AG08396 (cell line): ENCODE results near the gene OBSCN.
"Not testable (repeated sequence)": the region's sequence is repeated elsewhere in the genome, so short reads cannot be mapped to it uniquely, and the experiment has no call there.

ENCODE experiments used
- DNase-seq: peaks from one replicate; pipeline ENCODE4 v3.0.0; 2012; ENCODE audit warnings: low spot score, mixed read lengths

The OBSCN gene

DNA sequence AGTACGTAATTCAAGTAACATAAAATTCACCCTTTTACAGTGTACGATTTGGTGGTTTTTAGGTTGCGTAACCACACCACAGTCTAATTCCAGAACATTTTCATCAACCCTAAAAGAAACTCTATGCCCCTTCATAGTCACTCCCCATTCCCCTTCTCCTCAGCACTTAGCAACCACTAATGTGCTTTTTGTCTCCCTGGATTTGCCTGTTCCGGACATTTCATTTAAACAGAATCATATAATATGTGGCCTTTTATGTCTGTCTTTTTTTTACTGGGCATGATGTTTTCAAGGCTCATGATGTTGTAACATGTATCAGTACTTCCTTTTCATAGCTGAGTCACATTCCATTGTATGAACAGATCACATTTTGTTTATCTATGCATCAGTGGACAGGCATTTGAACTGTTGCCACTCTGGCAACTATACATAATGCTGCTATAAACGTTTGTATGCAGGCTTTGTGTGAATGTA, 20.8 kb downstream of the OBSCN start:
- no peak for DNase-seq

DNA sequence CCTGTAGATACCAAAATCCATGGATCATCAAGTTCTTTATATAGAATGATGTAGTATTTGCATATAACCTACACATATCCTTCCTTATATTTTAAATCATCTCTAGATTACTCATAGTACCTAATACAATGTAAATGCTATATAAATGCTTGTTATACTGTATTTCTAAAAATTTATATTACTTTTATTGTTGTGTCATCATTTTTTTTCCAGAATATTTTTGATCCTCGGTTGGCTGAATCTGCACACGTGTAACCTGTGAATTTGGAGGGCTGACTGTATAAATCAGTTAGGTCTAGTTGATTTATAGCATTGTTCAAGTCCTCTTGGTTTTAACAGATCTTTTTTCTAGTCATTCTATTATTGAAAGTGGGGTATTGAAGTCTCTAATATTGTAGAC, 23.3 kb downstream of the OBSCN start:
- no peak for DNase-seq

DNA sequence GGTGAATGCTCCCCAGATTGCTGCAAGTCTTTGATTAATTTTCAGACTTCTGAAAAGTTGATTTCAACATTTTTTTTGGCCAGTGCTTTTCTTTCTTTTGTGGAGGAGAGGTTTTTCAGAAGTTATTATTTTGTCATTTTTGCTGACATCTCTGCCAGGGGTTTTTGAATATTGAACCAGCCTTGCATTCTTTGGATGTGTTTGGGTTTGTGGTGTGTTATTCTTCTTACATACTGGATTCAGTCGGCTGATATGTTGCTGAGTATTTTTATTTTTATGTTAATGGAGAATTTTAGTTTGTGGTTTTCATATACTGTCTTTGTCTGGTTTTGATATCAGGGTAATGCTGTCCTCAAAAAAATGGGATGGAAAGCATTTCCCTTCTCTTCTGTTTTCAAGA, 25.3 kb downstream of the OBSCN start:
- DNase-seq = no peak

DNA sequence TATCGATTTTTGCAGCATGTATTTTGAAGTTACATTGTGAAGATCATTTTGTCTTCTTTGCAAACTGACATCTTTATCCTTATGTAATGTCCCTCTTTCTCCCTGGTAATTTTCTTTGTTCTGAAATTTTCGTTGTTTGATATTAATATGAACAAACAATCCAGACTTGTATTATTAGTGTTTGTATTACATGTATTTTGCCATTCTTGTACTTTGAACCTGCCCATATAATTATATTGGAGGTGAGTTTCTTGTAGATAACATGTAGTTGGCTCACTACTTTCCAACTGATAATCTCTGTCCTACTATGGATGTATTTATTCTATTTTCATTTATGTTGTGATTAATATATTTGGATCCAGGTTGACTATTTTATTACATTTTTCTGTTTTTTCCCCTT, 27.1 kb downstream of the OBSCN start:
- DNase-seq = no peak

DNA sequence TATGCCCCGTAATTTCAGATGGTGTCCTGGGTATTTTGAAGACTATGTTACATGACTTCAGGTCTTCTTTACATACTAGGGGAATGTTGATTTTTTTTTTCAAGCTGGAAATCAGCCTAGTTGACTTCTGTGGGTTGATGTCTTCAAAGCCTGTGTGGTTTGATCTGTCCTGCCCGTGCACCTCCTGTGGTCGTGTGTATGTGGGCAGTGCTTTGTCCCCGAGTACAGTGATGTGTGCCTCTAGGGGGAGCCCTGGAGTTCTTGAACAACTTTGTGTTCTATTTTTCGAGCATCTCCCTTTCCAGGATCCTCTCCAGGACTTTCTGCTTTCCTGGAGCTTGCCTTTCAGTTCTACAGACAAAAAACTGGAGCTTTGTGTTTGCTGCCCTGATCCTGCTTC, 28.9 kb downstream of the OBSCN start:
- DNase-seq = peak; percentile 64

DNA sequence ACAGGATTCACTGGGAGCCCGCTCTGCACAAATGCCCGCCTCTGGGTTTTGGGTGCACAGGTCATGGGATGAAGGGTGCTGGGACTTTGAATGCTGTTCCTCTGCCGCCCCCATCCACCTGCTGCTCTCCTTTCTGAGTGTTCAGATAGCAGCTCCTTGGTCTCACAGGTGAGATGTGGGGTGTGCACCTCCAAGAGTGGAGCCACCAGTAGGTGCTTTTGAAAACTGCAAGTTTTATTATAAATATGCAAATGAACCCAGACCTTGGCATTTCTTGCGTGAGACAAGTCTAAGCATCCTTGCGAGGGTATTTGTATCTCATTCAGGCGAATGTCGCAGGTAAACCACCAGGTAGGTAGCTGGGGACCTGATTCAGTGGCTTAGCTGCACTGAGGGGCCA, 30.2 kb downstream of the OBSCN start:
- no peak for DNase-seq

DNA sequence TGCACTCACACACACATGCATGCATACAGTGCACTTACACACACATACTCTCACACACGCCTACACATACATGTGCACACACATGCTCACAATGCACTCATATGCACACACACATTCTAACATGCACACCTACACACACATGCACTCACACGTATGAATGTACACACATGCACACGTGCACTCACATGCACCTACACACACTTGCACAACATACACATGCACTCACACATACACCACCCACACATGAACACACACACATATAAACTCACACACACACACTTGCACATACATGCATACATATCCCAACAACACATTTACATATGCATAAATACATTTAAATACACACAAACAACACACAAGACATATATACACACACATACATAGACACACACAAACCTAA, 30.6 kb downstream of the OBSCN start:
- DNase-seq = no peak

DNA sequence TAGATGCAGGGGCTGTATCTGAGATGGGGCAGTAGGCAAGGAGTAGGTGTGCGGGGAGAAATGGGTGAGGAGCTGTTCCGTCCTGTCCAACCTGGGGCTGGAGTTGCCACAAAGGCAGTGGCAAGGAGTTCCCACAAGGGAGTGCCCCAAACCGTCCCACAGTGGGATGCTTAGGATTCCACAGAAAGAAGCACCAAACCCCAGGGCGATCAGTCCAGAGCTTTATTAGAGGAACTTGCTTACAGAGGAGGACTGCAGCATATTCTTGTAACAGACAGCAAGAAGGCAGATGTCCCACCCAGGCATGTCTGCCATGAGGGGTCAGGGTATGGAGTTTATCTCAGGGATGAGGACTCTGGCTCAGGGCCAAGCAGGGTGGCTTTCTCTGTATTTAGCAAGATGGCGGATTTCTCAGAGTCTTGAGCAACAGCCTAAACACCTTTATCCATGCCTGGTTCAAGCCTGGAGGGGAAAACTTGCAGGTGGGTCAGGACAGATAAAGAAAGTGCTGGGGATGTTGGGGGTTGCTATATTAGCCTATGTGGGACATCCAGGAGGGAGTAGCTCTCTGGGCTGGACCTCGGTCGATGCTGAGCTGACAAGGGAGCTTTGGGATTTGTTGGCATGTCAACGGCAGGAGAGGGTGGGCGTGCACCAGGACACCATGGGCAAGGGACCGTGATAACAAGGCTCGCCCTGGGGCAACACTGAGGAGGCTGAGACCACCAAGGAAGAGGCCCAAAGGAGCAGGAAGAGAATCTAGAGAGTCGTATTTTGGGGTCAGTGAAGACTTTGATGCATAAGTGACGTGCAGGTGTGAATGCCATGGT, 32.8 kb downstream of the OBSCN start:
- no peak for DNase-seq

DNA sequence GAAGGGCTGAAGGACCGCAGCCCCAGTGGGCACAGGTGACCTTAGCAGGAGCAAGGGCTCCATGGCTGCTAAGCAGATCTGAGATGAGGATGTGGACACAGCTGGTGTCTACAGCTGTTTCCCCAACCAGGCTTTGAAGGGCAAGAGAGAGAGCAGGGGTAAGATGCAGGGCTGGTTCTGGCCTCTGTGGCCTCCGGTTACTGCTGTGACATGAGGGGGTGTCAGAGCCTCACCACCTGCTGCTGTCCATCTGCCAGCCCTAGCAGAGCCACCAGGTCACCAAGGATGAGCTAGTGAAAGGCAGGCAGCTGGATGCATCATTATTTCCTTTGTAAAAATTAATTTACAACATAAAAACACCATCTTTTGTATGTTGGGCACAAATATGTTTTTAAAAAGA, 33.4 kb downstream of the OBSCN start:
- DNase-seq = no peak

DNA sequence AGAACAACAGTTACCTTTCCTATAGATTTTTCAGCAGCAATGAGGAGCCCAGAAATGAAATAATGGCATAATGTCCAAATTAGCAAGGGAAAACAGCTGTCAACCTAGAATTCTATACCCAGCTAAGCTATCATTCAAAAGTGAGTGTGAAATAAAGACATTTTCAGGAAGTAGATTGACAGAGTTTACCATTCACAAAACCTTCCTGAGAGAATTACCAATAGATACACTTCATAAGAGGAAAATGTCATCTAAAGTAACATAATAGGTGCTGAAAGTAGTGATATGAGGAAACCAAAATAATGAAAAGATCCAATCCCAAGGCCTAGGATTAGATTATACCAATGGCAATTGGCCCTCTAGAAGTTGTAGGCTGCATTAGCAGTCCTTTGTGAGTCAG, 34.6 kb downstream of the OBSCN start:
- no peak for DNase-seq

DNA sequence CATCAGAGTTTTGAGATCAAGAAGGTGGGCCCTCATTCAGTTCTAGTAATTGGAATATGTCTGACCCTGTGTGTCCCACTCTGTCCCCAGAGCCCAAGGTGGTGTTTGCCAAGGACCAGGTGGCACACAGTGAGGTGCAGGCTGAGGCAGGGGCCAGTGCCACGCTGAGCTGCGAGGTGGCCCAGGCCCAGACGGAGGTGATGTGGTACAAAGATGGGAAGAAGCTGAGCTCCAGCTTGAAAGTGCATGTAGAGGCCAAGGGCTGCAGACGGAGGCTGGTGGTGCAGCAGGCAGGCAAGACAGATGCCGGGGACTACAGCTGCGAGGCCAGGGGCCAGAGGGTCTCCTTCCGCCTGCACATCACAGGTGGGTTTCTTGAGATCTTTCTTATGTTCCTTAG, 35.2 kb downstream of the OBSCN start:
- no peak for DNase-seq

DNA sequence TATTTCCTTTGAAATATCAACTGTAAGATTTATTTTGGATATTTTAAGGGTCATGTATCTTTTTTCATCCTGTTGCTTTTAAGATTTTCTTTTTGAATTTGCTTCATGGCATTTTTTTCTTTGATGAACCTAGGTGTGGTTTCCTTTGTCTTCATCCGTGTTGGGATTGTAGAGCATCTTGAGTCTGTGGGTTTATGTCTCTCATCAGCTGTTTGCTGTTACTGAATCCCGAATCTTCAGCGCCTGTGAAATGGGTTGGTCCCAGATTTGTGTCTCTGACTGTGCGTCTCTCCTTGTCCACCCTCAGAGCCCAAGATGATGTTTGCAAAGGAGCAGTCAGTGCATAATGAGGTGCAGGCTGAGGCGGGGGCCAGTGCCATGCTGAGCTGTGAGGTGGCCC, 36.1 kb downstream of the OBSCN start:
- not testable (repeated sequence) for DNase-seq

DNA sequence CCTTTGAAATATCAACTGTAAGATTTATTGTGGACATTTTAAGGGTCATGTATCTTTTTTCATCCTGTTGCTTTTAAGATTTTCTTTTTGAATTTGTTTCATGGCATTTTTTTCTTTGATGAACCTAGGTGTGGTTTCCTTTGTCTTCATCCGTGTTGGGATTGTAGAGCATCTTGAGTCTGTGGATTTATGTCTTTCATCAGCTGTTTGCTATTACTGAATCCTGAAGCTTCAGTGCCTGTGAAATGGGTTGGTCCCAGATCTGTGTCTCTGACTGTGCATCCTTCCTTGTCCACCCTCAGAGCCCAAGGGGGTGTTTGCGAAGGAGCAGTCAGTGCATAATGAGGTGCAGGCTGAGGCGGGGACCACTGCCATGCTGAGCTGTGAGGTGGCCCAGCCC, 37.3 kb downstream of the OBSCN start:
- no peak for DNase-seq

DNA sequence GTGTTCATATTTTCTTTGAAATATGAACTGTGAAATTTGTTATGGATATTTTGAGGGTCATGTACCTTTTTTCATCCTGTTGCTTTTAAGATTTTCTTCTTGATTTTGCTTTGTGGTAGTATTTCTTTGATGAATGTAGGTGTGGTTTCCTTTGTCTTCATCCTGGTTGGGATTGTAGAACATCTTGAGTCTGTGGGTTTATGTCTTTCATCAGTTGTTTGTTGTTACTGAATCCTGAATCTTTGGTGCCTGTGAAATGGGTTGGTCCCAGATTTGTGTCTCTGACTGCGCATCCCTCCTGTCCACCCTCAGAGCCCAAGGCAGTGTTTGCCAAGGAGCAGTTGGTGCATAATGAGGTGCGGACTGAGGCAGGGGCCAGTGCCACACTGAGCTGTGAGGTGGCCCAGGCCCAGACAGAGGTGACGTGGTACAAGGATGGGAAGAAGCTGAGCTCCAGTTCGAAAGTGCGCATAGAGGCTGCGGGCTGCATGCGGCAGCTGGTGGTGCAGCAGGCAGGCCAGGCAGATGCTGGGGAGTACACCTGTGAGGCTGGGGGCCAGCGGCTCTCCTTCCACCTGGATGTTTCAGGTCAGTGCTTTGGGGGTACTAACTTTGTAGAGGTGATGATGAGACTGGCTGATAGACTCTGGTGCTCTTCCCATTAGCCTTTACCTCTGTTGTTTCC, 38.5 kb downstream of the OBSCN start:
- no peak for DNase-seq

DNA sequence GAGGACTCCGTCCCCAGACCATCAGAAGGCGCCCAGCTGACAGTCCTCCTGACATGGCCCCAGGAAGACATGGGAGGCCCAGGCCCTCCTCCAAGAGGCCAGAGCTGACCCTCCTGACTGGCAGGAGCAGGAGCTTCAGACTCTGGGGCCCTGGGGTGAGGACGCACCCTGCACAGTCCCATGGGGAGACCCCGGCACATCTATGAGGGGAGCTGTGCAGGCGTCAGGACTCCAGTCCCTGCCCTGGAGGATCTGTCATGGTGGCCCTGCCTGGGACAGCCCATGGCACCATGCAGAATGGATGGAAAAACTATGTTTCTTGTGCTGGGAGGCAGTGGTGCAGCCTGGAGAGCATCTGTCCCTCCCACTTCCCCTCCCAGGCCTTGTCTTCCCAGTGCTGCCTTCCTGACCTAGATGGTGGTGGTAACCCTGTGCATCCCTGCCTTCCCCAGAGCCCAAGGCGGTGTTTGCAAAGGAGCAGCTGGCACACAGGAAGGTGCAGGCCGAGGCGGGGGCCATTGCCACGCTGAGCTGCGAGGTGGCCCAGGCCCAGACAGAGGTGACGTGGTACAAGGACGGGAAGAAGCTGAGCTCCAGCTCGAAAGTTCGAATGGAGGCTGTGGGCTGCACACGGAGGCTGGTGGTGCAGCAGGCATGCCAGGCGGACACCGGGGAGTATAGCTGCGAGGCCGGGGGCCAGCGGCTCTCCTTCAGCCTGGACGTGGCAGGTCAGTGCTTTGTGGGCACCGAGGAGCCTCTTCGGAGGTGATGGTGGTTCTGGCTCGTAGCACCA, 41.9 kb downstream of the OBSCN start:
- no peak for DNase-seq

DNA sequence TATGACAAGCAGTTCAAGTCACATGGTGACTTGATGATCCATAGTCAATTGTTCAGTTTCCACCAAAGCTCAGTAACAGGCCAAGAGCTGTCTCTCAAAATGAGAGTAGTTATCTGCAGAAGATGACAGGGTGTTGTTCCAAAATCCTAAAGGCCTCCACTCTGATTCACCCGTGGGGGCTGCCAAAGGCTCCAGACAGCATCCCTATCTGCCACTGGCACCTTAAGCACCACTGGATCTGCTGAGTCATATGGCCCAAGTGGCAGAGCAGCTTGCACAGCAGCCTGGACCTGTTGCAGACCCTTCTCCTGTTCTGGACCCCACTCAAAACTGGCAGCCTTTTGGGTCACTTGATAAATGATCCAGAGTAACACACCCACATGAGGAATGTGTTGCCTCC, 44.6 kb downstream of the OBSCN start:
- not testable (repeated sequence) for DNase-seq

DNA sequence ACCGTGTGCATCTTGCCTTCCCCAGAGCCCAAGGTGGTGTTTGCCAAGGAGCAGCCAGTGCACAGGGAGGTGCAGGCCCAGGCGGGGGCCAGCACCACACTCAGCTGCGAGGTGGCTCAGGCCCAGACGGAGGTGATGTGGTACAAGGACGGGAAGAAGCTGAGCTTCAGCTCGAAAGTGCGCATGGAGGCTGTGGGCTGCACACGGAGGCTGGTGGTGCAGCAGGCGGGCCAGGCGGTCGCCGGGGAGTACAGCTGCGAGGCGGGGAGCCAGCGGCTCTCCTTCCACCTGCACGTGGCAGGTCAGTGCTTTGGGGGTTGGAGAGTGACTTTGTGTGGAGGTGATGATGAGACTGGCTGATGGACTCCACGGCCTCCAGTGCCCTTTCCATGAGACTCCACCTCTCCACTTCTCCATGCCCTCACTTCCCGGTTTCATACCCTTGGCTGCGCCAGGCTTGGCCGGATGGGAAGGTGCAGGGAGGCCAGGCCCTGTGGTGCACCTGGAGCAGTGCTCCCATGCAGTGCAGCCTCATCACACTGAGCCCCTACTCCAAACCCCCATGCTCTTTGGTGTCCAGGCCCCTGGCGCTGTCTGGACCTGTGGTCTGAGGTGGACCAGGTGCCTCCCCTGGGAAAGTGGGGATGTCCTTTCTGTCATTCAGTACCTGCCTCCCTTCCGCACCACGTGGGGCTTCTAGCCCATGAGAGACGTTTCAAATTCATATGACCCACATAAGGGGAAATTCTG, 49.0 kb downstream of the OBSCN start:
- no peak for DNase-seq

DNA sequence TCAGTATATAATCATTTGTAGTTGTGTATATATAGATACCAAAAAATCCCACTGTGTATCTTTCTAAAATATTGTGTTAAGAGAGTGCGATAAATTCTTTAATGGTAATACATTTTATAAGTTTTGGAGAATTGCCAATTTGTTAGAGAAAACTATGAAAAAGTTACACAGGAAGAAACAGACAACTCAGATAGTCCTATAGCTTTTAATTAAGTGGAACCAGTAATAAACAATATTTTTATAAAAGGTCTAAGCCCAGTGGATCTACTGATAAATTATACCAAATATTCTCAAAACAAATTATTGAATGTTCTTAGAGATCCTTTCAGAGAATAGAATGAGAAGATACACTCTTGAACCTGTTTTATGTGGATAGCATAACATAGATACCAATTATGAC, 50.6 kb downstream of the OBSCN start:
- no peak for DNase-seq

DNA sequence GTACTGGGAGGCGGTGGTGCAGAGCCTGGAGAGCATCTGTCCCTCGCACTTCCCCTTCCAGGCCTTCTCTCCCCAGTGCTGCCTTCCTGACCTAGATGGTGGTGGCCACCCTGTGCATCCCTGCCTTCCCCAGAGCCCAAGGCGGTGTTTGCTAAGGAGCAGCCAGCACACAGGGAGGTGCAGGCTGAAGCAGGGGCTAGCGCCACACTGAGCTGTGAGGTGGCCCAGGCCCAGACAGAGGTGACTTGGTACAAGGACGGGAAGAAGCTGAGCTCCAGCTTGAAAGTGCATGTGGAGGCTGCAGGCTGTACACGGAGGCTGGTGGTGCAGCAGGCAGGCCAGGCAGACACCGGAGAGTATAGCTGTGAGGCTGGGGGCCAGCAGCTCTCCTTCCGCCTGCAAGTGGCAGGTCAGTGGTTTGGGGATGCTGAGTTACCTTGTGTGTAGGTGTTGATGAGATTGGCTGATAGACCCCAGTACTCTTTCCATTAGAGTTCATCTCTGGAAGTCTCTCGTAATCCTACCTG, 51.6 kb downstream of the OBSCN start:
- no peak for DNase-seq

DNA sequence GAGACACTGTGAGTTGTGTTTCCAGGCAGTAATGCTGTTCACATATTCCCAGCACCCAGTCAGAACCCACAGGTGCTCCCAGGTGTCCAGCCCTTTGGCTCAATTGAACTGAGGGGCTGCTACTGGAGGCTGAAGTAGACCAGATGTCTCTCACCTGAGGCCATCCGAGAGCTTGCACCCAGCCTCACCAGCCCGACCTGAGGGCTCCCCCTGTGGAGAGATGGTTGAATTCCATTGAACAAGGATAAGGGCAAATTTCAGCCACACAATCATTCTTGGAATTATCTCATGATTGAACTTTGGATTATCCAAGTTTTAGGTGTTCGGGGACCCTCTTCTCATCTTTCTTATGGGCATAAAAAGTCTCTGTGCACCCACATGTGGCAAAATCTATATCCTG, 52.1 kb downstream of the OBSCN start:
- no peak for DNase-seq

DNA sequence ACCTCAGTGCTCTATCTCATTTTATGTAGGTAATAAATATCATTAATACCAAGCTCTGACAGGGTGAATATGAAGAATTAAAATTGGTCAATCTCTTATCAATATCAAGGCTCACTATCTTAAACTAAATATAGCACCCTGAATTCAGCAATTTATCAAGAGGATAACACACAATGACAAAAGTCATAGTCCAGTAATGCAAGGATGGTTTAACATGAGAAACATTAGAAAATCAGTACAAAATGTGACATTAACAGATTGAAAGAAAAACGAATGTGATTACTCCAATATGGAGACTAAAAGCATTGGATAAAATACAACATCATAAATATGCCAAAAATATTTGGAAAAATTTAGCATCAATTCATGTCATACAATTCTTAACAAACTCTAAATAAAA, 53.9 kb downstream of the OBSCN start:
- DNase-seq = no peak

DNA sequence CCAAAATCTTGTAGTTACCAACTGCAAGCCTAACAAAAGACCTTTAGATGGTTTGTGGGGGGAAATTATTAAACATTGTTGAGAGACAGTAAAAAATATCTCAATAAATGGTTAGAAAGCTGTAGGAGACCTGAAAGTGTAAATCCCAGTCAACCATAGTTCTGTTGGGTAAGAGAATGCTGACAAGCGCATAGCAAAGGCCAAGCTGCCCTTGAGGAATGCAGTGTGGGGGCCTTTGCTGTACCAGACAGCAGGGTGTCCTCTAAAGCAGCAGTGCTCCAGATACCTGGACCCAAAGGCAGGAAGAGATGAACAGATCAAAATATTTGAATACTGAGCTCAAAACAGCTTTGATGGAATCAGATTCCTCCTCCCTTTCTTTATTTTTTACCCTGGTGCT, 54.6 kb downstream of the OBSCN start:
- no peak for DNase-seq
